Right atrium auricular region (tissue), 2 donors: Measurements from ENCODE around the gene TOMM20. TPM values are rescaled to one million over a fixed set of nuclear protein-coding genes. Genes with fewer than 3 reads are reported as not detected.

Experiments used
- DNase-seq: peaks from one replicate; pipeline ENCODE4 v3.0.0-alpha.2; 2019; ENCODE audit warnings: low spot score
- H3K27ac ChIP-seq, 2 donors: fragments of 200-600 bp; sonication (generic); 1 replicate in 1 of 2; 2 replicates in 1 of 2; pipeline ENCODE4 v1.5.1; 2016 to 2019
- H3K27me3 ChIP-seq, 2 donors: fragments of 200-600 bp; sonication (generic); one replicate each; pipeline versions ENCODE4 v1.5.1 to v1.6.0; 2017 to 2019
- H3K36me3 ChIP-seq: fragments of 200-600 bp; sonication (generic); one replicate; pipeline ENCODE4 v1.5.1; 2016
- H3K4me1 ChIP-seq, 2 donors: fragments of 200-600 bp; sonication (generic); one replicate each; pipeline versions ENCODE4 v1.5.1 to v1.6.0; 2017 to 2019
- H3K4me3 ChIP-seq, 2 donors: fragments of 200-600 bp; sonication (generic); 1 replicate in 1 of 2; 2 replicates in 1 of 2; pipeline ENCODE4 v1.5.1; 2017 to 2019; ENCODE audit warnings: mild to moderate bottlenecking in 1 of 2, moderate library complexity in 1 of 2
- H3K9me3 ChIP-seq, 2 donors: fragments of 200-600 bp; sonication (generic); one replicate each; pipeline ENCODE4 v1.5.1; 2019
- CTCF ChIP-seq, 2 donors: fragments of 200-600 bp; sonication (generic); IDR thresholded peaks; one replicate each; pipeline ENCODE4 v1.5.1; 2019; ENCODE audit warnings: antibody characterized with exemption in 2 of 2
- total RNA-seq, 2 donors: library from RNA; depleted of rRNA; stranded (reverse); fragments of >200 nt; gene quantifications; one replicate each; pipeline ENCODE4 v1.1.0, GENCODE V29; 2016

The TOMM20 gene
- total RNA-seq, 2 donors from 2014 or later = 70.2 to 83.5 TPM

- Histone ChIP-seq H3K36me3 (peaks cover 64% of the 10 kb centered on the region), H3K4me3 (no peak overlapping the region), H3K27me3 (no peaks in the 10 kb centered on the region), H3K4me1 (no peaks in the 10 kb centered on the region), H3K27ac (no peak overlapping the region), H3K9me3 (no peaks in the 10 kb centered on the region)
- TF ChIP-seq CTCF (IDR thresholded peaks at IDR 0.05) = no peak
- DNase-seq = no peak
These were observed 17.0 kb upstream of the TOMM20 start for GRCh38 chr1:235145639-235146038.

GRCh38 chr1:235142991-235143390 lies 14.4 kb upstream of the TOMM20 start:
- Histone ChIP-seq H3K4me1 (no peaks in the 10 kb centered on the region), H3K36me3 (peaks cover 60% of the 10 kb centered on the region), H3K27ac (no peak overlapping the region), H3K27me3 (no peaks in the 10 kb centered on the region), H3K4me3 (no peak overlapping the region), H3K9me3 (no peaks in the 10 kb centered on the region)
- no peak for DNase-seq
- TF ChIP-seq CTCF (IDR thresholded peaks at IDR 0.05) = no peak

DNA sequence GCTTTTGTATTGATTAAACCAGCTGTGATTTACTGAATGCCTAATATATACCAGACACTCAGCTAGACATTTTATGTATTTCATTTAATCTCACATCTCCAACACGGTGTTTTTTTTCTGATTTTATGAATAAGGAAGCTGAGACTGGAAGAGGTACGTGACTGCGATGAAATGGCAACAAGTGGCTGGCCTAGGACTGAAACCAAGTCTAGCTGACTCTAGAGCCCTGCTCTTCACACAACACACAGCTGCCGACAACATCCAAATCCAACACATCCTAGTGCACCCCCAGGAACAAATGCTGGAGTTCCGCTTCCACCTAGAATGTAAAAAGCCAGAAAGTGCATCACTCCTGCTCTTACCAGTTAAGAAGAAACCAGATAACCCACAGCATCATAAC lies 10.7 kb upstream of the TOMM20 start:
- no peak for DNase-seq
- no peak for TF ChIP-seq CTCF (IDR thresholded peaks at IDR 0.05)
- H3K27me3 ChIP-seq = no peaks in the 10 kb centered on the region
- no peaks in the 10 kb centered on the region for H3K4me1 ChIP-seq
- H3K4me3 ChIP-seq = no peak overlapping the region
- H3K9me3 ChIP-seq = no peaks in the 10 kb centered on the region
- H3K27ac ChIP-seq = no peak overlapping the region
- H3K36me3 ChIP-seq = peaks cover 67% of the 10 kb centered on the region

- Histone ChIP-seq H3K36me3 (peaks cover 72% of the 10 kb centered on the region), H3K9me3 (no peaks in the 10 kb centered on the region), H3K4me1 (no peaks in the 10 kb centered on the region), H3K27ac (no peak overlapping the region), H3K4me3 (no peak overlapping the region), H3K27me3 (no peaks in the 10 kb centered on the region)
- TF ChIP-seq CTCF (IDR thresholded peaks at IDR 0.05) = no peak
- DNase-seq = no peak
These were observed 10.2 kb upstream of the TOMM20 start for GRCh38 chr1:235138821-235139220.

- H3K36me3 ChIP-seq = peaks cover 72% of the 10 kb centered on the region
- no peaks in the 10 kb centered on the region for H3K27me3 ChIP-seq
- H3K9me3 ChIP-seq = no peaks in the 10 kb centered on the region
- no peak for DNase-seq
- no peak overlapping the region for H3K27ac ChIP-seq
- no peak overlapping the region for H3K4me3 ChIP-seq
- H3K4me1 ChIP-seq = no peaks in the 10 kb centered on the region
- TF ChIP-seq CTCF (IDR thresholded peaks at IDR 0.05) = no peak
These were observed 7.5 kb upstream of the TOMM20 start for GRCh38 chr1:235136111-235136510.

DNA sequence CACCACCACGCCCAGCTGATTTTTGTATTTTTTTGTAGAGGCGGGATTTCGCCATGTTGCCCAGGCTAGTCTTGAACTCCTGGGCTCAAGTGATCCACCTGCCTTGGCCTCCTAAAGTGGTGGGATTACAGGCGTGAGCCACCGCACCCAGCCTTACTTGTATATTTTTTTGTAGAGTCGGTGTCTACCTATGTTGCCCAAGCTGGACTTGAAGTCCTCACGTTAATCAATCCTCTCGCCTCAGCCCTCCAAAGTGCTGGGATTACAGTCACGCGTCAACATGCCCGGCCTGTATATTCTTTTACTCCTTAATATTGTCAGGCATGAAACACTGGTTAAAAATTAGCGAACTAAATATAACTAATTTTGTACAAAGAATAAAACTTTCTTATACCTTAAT lies 5.5 kb upstream of the TOMM20 start:
- Histone ChIP-seq H3K36me3 (peaks cover 61% of the 10 kb centered on the region), H3K9me3 (no peaks in the 10 kb centered on the region), H3K27ac (no peak overlapping the region), H3K4me1 (no peaks in the 10 kb centered on the region), H3K4me3 (no peak overlapping the region), H3K27me3 (no peaks in the 10 kb centered on the region)
- no peak for DNase-seq
- TF ChIP-seq CTCF (IDR thresholded peaks at IDR 0.05) = no peak
